ENCODE measurements around the gene THADA.

Gene THADA

DNA sequence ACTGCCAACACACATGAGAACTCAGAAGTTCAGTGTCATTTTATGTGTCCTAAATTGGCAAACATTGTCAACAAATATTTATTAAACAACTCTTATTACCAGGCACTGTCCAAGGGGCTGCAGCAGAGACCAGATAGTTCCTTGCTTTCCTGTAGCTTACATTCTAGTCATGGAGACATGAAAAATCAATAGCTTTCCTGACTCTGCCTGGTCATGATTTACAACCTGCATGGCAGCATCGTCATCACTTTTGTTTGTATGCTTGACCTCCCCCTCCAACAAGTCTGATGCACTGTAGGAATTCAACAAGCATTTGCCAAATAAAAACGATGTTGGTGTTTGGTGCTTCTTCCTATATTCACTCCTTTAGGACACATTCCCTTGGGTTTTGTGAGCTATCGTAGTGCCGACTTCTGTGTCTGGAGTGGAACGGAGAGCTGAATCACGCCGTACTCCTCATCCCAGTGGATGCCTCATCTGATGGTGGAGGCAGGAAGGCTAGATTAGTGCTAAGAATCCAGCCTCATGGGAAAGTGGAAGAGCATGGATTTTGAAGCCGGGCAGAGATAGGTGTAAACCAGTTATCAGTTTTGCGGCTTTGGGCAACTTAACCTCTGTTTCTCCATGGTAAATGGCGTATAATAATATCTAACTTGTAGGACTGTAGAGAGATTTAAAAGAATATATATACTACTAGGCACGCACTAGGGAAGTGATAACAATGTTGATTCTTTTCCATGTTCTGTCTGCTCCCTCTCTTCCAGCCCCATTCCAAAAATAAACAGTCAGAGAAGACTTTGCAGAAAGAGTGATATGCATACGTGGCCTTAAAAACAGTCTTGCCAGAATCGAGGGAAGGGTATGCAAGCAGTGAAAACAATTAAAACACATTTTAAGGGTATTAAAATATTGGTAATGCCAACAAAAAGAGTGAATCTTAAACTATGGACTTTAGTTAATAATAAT, 249.0 kb downstream of the THADA start:
- no peak overlapping the region for H3K4me3 ChIP-seq (ENCODE audit: low read length)
- no peak for TF ChIP-seq CTCF (conservative IDR thresholded peaks at IDR 0.05; ENCODE audit: low read depth, low read length)
- no peak for DNase-seq (ENCODE audit: low read depth)

GRCh38 chr2:43345872-43346271, 250.0 kb downstream of the THADA start:
- TF ChIP-seq CTCF (conservative IDR thresholded peaks at IDR 0.05; ENCODE audit: low read depth, low read length): no peak
- no peak overlapping the region for H3K4me3 ChIP-seq (ENCODE audit: low read length)
- DNase-seq (ENCODE audit: low read depth): no peak

- peak; percentile 66 for DNase-seq (ENCODE audit: low read depth)
- H3K4me3 ChIP-seq (ENCODE audit: low read length): no peak overlapping the region
- peak; percentile 41 for TF ChIP-seq CTCF (conservative IDR thresholded peaks at IDR 0.05; ENCODE audit: low read depth, low read length)
Measured at GRCh38 chr2:43345391-43345813, 250.4 kb downstream of the THADA start.

DNA sequence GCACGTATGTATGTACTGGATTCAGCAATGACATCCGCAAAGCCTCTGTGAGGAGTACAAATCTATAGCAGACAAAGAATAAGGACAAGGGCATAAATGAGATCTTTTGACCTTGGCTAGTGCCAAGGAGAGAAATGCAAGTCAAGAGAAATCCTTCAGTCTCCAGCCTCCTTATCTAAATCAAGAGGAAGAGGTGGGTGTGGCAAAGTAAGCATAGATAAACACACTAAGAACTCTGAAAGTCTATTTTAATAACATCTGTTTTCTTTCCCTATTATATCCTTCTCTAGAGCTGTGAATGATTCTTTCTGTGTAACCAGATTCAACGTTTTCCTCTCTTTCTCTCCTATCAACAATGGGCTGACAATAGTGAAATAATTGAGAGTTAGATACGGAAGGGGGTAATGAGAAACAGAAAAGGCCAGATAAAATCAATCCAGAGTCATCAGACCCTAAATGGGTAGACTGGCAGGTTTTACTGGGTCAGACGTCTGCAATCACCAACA, 250.9 kb downstream of the THADA start:
- TF ChIP-seq CTCF (conservative IDR thresholded peaks at IDR 0.05; ENCODE audit: low read depth, low read length): no peak
- DNase-seq (ENCODE audit: low read depth): no peak
- no peak overlapping the region for H3K4me3 ChIP-seq (ENCODE audit: low read length)

- H3K4me3 ChIP-seq (ENCODE audit: low read length): no peak overlapping the region
- no peak for TF ChIP-seq CTCF (conservative IDR thresholded peaks at IDR 0.05; ENCODE audit: low read depth, low read length)
- DNase-seq (ENCODE audit: low read depth): peak; percentile 89
Measured at GRCh38 chr2:43343573-43344304, 252.1 kb downstream of the THADA start.

DNA sequence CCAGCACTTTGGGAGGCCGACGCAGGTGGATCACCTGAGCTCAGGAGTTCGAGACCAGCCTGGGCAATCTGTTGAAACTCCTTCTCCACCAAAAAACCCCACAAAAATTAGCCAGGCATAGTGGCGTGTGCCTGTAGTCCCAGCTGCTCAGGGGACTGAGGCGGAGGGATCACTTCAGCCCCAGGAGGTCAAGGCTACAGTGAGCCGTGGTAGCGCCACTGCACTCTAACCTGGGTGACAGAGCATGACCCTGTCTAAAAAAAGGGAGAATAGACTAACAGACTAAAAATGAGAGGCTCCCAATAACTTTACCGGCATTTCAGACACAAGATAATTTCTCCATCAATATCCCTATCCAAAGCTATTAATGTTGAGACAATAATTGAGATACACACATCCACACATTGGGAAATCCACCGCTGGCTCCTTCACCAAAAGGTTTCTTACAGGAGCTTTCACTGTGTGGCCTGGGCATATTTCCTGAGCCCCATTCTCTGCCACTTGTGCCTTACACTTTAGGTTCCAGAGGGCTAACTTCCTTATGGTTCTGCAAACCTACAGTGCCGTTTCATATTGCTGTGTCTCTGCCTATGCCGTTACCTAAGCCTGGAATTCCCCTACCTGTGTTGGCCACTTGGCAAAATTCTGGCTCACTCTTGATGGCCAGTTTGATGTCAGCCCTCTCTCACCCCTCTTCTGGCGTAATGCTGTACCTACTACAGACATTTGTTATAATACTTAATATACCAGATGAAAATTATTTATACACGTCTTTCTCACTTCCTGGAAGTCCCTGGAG, 253.7 kb downstream of the THADA start:
- TF ChIP-seq CTCF (conservative IDR thresholded peaks at IDR 0.05; ENCODE audit: low read depth, low read length): no peak
- H3K4me3 ChIP-seq (ENCODE audit: low read length): no peak overlapping the region
- no peak for DNase-seq (ENCODE audit: low read depth)

Data from retinal pigment epithelial cell (primary cell).